MV-4-11 (cell line): Measurements from ENCODE around the gene DLD.
"Not testable (repeated sequence)": the region's sequence is repeated elsewhere in the genome, so short reads cannot be mapped to it uniquely, and the experiment has no call there.

Experiments used
- DNase-seq: peaks from one replicate; lab custom pipeline; 2025; lab: John Stamatoyannopoulos, UW

The DLD gene

DNA sequence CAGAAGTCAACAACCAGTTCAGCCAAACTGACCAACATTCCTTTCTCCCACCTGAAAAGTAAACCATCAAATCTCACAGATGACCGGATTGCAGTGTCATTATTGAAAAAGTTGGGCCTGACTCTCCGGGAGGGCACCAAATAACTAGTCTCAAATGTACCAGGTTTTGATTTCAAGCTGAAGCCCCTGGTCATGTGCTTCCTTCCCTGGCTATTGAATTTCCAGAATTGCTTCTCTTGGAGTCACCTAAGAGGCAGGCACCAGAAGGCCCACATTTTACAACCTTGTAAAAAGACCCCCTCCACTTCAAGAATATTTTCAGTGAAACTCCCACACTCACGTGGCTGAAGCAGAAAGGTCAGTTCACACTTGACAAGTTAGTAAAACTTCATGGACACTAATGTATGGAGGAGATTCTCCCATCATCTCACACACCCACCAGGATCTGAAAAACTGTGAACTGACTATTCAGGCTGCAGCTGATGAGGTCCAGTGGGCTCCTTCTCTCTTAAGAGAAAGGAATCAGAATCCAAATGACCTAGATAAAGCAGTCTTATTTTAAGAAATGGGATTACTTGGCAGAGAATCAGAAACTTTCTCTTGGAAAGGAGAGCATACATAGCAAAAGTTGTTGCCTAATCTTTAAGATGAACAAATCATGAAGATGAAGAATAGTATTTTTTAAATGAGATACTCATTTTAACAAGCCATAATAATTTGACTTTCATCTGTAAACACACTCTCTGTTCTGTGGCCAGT lies 53.6 kb downstream of the DLD start:
- no peak for DNase-seq

DNA sequence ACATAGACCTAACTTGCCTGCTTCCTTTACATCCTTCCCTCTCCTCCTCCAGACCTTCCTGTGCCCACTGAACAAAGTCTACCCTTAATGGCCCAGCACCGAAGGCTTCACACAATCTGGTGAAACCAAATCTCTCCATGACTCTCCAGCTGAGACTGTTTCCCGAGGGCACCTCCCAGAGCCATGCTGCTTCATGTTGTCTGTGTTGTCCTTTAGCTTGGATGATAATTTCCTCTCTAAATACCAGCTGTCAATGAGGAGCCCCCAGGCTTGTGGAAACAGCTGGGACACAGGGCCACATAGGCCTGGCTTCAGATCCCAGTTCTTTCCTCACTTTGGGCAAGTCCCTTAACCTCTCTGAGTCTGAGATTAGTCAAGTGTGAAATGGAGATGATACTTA lies 54.3 kb downstream of the DLD start:
- DNase-seq = no peak

DNA sequence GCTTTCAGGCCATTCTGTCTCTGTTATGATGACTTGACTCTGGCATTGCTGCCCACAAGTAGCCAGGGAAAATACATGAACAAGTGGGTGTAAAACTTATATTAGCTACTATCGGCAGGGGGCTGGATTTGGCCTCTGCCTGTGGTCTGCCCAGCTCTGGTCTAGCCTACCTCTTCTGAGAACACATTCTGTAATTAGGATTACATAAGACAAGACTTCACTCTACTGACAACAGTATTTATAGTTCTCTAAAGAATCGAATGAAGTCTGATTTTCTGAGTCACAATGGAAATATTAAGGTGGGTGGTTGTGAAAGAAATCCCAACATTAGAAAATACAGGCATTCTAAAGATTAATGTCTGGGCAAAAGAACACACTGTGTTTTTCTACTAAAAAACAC lies 55.5 kb downstream of the DLD start:
- DNase-seq = no peak

DNA sequence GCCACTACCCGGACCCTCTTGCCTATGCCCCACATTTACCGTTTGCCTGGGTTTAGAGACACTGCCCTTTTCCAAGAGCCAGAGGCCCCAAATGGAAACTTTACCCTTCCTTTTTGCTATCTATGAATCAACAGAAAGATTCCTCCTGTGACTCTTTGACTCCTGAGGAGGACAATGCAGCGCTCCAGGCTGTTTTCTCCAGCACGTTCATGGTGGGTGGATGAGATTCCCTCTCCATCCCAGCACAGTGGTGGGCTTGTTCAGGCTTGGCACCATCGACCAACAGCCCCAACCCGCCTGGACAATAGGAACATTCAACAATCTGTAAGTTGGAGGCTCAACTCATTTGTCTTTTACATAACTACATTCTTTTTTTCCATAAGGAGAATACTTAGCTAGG lies 55.9 kb downstream of the DLD start:
- DNase-seq = no peak

DNA sequence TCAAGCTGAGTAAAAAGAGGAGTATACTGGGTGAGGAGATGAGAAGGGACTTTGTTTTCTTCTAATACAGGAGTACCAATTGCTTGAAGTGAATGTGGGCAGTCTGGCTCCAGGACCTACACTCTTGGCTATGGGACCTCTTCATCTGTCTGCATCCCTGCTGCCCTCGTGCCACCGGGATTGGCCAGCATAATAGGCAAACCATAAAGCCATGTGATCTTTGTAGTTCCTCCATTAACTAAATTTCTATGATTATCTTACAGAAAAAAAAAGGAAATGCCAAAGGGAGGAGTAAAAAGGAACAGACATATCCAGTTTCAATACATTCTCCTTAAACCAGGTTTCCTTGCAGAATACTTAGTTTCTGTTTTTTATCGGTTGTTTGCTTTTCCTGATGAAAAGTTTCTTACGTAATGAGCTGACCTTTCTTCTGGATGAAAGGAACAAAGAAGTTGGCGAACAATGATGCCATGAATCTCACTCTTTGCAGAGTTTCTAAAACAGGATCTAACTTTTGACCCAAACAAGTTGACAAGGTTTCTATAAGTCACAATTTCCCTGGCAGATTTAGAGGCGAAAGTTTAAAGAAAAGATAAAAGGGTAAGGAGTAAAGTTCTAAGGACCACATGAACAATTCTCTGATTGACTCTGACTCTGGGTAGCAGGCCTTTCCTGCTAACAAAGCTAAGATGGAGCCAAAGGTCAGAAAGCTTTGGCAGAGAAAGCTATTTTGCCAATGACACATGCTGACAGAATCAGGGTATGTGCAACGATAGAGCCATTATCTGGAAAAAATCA lies 57.9 kb downstream of the DLD start:
- no peak for DNase-seq

DNA sequence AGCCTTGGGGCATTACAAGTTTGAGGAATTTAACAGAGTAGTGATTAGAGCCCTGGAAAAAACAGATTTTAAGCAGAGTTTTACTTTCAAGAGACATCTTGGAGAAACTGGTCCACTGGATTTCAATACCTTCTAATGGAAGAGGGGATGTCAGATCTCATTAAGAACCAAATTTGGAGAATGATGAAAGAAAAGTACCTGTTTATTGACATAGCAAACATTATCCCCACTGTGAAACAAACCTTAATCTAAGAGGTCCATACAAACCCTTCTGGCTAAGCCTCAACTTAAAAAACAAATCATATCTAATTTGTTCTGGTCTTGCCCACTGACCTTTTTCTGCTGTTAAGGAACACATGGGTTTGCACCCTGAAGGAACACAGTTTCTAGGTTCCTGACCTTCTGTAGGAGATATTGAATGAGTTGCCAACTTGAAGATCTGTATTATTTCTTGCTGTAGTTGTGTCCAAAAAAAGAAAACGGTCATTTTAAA lies 58.5 kb downstream of the DLD start:
- no peak for DNase-seq

DNA sequence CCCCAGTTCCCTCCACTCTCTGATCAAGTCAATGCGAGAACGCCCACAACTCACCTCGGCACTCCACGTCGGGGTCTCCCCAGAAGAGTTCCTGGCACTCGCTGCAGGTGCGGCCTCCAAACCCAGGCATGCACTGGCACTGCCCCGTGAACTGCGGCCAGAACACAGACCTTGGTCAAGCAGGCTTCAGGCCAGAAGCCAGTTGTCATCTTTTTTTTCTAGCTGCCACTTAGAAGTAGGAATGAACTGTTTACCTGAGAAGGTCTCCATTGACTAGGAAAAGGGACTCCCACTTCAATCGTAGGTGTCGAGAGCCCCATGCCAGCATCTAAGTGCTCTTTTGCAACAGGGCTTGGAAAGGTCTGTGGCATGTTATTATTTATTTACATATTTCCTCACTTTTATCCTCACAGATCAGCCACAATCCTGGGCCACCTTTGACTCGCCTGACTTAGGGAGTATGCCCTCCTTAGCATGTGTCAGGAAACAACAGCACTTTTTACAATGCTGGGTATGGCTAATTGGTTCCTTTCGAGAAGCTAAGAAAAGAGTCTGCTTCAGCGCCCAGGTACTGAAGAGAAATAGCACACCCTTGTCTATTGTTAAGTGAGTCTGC lies 60.3 kb downstream of the DLD start:
- DNase-seq = no peak

DNA sequence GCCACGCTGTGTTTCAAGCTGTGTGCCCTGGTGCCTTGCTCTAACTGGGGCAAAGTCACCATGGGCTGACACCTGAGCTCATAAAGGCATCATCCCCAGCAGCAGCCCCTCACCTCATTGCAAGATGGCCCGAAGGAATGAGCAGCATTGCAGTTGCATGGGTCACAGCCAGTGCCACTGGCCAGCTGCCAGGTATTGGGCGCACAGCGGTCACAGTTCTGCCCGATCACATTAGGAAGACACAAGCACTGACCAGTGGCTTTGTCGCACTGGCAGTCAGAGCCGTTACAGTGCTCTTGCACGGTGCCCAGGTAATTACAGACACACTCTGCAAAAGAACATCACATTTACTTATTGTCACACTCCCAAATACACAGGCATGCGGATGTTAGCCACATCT lies 60.9 kb downstream of the DLD start:
- DNase-seq = no peak

DNA sequence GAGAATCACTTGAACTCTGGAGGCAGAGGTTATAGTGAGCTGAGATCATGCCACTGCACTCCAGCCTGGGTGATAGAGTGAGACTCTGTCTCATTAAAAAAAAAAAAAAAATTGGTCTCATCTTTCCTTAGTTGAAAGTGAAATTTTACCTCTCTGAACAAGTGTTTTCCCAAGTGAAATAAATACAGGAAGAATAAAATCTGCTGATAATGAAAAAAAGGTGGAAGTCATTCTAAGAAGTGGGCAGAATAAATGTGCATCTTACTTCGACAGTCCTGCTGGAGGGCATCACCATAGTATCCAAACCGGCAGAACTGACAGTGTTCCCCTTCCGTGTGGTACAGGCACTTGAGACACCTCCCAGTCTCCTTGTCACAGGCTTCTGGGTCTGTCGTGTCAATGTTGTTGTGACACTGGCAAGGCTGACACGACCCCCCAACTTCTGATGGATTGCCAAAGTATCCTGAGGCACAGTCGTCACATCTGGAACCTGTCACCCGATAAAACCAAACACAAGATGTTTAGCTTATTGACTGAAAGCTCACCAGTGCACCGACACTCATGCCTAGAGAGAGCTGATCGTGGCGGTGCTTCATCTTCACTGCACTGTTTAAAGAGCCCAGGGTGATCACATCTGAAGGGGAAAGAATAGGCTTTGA lies 62.4 kb downstream of the DLD start:
- DNase-seq = no peak

DNA sequence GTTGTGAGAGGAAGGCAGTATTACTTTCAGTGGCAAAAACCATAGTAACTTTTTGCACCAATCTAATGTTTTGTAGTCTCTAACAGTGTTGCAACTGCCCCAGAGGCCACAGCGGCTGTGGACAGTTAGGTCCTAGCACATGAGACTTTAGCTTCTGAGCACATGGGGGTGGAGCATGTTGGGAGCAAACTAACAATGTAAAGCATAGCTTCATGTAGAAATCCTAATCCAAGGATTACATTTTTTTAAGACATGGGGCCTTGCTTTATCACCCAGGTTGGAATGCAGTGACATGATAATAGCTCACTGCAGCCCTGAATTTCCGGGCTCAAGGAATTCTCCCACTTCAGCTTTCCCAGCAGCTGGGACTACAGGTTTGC lies 62.9 kb downstream of the DLD start:
- peak; percentile 53 for DNase-seq

DNA sequence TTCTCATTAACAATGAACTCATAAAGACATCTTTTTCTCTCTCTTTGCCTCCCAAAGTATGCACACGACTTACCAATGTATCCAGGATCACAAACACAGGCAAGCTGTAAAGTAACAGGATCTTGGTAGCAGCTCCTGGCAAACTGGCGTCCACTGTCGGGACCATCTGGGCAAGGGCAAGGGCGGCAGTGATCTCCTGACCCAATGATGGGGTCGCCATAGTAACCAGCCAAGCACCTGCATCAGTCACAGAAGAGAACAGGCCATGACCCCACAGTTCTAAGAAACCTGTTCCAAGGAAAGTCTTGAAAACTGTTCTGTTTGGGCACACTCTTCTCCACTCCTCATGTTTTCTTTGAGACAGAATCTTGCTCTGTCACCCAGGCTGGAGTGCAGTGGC lies 64.4 kb downstream of the DLD start:
- DNase-seq = no peak

DNA sequence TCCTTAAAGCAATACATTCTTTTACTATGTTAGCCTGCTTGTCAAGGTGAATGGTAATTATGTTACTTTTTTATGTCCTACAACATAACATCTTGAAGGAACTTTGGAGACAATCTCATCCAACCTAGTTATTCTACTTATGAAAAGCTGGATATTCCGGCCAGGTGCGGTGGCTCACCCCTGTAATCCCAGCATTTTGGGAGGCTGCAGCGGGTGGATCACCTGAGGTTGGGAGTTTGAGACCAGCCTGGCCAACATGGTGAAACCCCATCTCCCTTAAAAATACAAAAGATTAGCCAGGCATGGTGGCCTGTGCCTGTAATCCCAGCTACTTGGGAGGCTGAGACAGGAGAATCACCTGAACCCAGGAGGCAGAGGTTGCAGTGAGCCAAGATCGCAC lies 66.0 kb downstream of the DLD start:
- DNase-seq = not testable (repeated sequence)

DNA sequence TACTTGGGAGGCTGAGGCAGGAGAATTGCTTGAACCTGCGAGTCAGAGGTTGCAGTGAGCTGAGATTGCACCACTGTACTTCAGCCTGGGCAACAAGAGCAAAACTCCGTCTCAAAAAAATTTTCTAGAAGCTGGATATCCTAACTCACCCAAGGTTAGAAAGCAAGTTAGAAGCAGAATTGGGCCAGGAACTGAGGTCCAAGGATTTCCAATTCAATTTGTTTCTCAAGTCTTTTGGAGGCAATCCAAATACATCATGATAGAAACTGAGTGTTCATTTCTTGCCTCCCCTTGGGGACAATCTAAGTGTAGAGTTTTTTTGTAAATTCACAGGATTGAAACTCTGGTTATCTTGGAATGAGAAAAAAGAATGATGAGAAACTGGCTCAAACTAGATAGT lies 66.5 kb downstream of the DLD start:
- DNase-seq = no peak

DNA sequence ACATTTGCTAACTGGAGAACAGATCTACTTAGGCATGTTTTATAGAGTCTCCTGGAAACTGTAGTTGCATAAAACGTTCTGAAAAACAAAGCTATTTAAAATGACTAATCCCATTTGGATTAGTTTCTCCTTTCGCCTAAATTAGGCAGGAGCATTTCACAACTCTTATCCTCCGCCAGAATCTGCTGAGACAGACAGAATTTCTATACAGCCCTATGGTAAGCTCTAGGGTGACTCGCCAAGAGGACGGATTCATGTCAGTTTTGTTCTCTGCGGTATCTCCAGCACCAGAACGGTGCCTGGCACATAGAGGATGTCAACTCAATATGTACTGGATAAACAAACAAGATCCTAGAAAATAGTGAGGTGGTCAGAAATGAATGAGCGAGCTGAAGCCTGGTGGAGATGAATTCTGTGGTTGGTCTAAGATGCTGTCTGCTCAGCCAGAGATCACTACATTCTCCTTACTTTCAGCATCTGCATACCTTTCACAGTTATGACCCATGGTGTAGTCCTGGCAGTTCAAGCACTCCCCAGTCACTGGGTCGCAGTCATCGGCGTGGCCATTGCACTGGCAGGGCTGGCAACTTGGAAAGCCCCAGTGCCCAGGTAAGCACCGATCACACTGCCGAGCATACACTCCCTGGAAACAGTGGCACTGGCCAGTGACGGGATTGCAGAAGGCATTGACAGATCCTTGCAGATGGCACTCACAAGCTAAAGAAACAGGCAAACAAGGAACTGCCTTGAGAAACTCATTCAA lies 68.0 kb downstream of the DLD start:
- DNase-seq = peak; percentile 62

DNA sequence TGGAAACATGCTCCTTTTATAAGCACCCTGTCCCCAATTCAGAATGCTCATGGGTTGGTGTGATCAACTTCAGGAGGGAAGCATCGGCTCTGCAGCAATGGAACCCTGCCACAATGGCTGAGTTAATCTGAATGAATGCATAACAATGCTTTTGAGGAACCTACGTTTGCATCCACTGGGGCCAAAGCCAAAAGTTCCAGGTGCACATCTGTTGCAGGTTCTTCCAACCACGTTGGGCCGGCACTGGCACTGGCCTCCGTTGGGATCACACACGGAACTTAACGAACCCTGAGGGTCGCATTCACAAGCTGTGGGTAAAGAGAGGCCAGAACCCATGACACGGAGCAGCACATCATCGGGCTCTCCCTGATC lies 68.5 kb downstream of the DLD start:
- DNase-seq = no peak

DNA sequence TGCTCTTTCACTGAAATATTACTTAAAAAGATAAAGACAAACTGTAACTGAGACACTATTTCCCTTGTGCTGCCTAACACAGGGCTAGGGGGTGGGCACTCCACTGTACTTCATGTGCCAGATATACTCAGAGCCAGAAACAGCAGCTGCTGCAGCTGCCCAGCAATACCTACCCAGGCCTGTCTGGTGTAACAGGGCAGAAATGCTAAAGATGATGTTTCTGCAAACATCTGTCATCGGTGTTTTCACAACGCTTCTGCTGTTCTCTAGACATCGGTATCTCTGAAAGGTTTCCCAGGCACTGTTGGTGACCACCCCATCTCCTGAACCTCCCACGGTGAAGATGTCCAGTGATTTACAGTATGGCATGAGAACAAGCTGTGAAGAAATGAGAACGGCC lies 69.3 kb downstream of the DLD start:
- DNase-seq = no peak

DNA sequence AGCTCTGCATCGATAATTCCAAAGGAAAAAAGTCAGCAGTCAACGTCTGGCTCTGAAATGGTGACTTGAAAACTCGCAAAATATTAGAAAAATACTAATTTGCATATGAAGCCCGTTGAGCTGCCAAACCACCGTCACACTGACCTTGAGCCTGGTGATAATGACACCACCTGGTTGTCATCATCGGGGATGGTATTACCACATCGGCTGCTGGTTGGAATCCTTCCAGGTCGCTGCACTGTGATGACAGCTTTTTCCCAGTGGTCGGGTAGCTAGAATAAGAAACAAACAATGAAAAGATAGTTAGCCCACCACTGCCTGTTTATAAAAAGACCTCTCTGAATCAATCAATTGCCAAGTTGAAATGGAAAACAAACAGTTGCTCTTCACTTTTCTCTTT lies 70.4 kb downstream of the DLD start:
- DNase-seq = no peak

DNA sequence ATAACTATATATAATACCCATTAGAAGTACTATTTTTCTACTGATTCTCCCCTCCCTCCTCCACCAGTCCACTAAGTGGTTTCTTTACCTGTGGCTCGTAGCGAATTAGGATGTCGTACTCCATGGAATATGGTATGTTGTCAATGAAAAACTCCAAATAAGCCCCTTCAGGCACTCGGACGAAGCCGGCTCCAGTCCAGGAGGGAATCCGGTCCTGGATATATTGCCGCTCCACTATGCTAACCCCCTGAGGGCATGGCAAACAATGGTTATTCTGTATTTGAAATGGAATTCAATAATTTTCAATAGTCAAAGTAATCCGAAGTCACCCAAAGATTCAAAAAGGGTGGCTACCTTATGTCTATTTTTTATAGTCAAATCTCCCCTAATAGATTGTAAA lies 71.8 kb downstream of the DLD start:
- no peak for DNase-seq

DNA sequence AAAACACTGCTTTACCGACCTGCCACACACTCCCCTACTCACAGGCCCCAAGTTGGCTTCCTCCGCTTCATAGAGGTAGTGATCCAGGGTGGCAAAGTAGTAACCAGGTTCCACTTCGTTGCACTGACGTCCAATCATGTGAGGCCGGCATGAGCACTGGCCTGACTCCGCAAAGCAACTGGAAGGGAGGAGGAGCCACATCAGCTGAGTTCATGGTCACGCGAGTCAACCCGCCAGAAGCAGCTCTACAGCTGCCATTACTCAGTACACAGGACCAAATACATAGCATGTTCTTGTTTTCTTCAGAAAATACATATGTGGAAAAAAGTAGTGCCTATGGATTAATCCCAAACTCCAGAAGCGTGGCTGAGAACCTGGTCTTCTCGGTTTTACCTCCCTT lies 73.5 kb downstream of the DLD start:
- no peak for DNase-seq

DNA sequence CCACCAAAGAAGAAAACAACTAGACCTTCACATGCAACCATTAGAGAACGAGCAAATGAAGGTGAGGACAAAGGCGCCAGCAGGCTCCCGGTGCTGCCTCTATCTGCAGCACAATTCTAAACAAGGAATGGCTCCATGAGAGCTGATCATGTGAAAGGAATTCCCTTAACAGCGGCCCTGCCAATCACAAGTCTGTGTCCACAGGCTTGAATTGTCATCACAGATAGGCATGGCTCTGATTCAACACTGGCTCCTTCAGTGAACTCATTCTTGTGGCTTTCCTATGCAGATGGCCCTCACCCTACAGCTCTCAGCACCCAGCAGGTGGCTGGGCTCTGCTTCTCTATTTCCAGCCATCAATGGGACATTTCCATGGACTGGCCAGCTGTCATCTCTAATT lies 75.7 kb downstream of the DLD start:
- DNase-seq = no peak

DNA sequence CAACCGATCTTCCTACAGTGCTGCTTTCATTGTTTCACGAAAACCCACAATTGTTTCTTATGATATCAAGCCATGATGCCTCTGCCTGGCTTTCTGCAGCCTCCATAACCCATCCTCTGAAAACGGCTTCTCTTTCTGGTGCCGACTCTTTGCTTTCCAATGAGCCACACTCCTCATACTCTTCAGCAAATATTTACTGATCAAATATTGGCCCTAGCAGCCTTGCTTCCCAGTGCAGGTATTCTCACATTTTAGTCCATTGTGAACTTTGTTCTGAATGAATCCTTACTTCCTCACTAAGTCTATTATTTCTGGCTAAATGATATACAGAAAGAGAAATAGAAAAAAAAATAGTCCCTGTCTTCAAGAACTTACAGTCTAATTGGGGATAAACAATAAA lies 76.4 kb downstream of the DLD start:
- DNase-seq = no peak

DNA sequence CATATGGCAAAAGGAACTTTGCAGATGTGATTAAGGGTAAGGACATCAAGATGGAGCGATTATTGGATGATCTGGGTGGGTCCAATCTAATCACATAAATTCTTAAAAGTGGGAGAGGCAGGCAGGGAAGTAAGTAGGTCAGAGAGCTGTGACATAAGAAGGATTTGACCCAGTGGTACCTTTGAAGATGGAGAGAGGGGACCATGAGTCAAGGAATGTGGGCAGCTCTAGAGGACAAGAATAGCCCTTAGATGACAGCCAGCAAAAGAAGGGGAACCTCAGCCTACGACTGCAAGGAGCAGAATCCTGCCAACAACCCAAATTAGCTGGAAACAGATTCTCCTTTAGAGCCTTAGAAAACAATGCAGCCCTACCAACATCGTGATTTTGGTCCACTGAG lies 77.5 kb downstream of the DLD start:
- no peak for DNase-seq
